ENCODE data around the gene HOXA11.

The HOXA11 gene

DNA sequence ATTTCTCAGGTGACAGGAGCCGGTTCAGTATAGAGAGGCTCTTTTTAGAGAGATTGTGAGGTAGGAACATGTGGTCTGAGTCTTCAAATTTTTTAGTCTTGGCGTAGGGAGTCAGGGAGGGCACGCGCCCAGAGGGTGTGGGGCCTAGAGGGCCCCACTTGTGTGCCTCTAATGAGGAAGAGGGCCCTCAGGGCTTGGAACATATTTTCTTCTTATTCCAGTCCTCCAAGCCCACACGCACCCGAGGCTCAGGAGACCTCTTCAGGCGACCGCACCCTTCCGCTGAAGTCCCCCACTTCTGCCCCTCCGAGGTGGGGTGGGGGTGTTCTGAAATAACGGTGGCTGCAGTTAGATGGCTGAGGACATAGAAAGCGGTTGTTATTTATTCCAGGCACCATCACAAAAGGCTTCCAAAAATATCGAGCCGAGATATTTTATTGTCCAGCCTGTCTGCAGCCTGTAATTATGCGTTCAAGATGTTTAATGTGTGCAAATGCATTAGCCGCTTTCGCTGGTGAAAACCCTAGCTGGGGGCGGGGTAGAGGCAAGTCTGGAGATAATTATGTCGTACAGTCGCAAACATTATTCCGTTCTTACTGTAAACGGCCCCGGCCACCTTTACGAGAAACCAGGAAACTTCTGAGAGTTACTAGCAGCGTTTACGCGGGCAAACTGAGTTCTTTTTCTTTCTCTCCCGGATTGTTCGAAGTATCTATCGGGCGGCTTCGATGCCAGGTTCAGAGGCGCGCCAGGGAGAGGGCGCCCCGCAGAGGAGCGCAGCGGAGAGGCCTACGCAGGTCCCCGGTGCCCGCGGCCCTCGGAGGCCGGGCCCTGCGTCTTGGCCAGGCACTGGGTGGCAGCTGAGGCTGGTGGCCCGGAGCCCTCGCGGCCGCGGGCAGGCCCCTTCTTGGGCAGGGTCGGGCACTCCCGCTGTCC is 27.7 kb upstream of the HOXA11 start:
- Mint-ChIP-seq H3K27me3 (peaks cover 38% of the 10 kb centered on the region), H3K9me3 (no peaks in the 10 kb centered on the region), H3K36me3 (no peaks in the 10 kb centered on the region), H3K4me1 (no peaks in the 10 kb centered on the region), H3K27ac (no peak overlapping the region), H3K4me3 (no peak overlapping the region)
- DNase-seq (ENCODE audit: low spot score in 2 of 2) (peak in 1 of 2 donors; percentile 18), ATAC-seq (ENCODE audit: low read depth) (no peak)

DNA sequence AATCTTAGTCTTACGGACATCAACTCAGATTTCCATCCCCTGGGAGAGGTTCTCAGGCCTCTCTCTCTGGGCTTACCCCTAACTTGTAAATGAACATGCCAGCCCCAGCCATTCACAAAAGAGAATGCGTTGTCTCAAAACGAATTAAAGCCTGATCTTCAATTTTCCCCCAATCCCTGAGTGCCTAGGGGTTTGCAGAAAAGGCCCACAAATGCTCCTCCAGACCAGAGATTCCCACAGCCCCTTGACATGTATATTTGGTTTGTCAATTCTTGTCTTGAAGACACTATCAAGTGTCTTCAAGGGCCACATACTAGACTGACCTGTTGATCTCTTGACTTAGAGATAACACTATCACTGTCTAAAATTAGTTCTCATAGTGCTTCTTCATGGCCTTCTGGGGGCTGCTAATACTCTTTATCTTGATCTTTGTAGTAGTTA is 26.8 kb upstream of the HOXA11 start:
- peaks cover 40% of the 10 kb centered on the region for H3K27me3 Mint-ChIP-seq
- no peaks in the 10 kb centered on the region for H3K36me3 Mint-ChIP-seq
- H3K4me3 Mint-ChIP-seq = no peak overlapping the region
- no peak overlapping the region for H3K27ac Mint-ChIP-seq
- DNase-seq (ENCODE audit: low spot score in 2 of 2) (no peak), ATAC-seq (ENCODE audit: low read depth) (no peak)
- no peaks in the 10 kb centered on the region for H3K4me1 Mint-ChIP-seq
- no peaks in the 10 kb centered on the region for H3K9me3 Mint-ChIP-seq

DNA sequence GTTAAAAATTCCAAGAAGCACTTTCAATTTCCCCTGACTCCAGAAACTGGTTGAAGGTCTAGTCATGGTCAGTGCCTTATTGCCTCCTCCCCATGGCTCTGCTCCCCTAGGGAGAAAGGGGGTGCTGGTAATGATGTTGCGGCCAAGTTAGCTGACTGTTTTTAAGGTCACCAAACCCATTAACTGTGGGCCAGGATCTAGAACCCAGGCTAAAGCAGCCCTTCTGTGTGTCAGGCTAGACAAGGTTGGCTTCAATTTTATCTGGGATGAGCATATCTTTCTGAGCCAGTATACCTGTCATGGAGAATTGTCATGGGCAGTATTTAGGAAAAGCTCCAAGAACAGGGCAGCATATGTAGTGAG is 26.0 kb upstream of the HOXA11 start:
- Mint-ChIP-seq H3K4me1 (no peaks in the 10 kb centered on the region), H3K4me3 (no peak overlapping the region), H3K36me3 (no peaks in the 10 kb centered on the region), H3K9me3 (no peaks in the 10 kb centered on the region), H3K27ac (no peak overlapping the region), H3K27me3 (peaks cover 38% of the 10 kb centered on the region)
- ATAC-seq (ENCODE audit: low read depth) (no peak), DNase-seq (ENCODE audit: low spot score in 2 of 2) (no peak)

DNA sequence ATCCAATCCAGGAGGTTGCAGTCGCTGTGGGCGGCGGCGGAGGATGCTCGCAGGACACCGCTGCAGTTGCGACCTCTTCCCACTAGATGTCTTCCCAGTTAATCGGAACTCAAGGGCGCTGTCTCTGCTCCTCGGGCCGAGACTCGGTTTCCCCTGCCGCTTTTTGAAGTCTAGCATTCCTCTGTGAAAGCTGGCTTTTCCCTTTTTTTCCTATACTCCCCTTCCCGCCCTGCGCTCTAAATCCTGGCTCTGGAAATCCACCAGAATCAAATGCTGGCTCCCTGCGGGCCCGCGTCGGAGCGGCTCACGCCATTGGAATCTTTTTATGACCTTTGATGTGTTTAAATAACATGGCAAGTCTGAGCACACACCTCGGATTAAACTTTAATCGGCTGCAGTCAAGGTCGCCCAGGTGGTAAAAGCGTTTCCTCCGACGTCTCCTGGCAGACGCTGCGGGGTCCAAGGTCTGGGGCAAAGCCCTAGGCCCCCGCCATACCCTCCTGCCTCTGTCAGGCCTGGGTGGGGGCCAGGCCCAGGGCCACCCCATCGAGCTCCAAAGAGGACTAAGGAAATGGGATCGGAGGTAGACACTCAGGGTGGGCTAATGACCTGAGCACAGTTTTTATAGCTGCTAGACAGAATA is 25.5 kb upstream of the HOXA11 start:
- DNase-seq (ENCODE audit: low spot score in 2 of 2) = peak in 1 of 2 donors; percentile 57
- Mint-ChIP-seq H3K4me1 (no peaks in the 10 kb centered on the region), H3K27ac (no peak overlapping the region), H3K36me3 (no peaks in the 10 kb centered on the region), H3K27me3 (peaks cover 43% of the 10 kb centered on the region), H3K4me3 (peak overlapping the region; percentile 35), H3K9me3 (no peaks in the 10 kb centered on the region)
- ATAC-seq (ENCODE audit: low read depth) = peak; percentile 51

DNA sequence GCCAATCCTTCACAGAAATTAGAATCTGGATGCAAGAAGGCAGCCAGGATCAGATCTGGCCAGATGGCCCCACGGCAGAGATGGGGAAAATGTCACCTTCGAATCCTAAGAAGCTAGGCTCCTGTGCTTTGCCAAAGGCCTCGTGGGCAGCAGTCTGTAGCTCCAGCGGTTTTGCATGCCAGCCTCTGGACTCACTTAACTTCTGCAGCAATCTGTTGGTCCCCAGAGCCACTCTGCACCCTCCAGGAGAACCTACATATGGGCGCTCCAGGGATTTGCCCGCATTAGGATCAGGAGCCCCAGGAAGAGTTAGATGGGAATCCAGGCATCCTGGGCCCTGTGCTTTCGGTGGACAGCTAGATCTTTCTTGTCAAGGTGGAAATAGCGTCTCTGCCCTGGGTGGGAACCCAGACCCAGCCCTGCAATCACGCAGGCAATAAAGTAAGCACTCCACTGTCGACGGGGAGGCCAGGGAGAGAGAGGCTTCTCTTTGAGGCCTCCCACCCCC is 25.0 kb upstream of the HOXA11 start:
- H3K27ac Mint-ChIP-seq = no peak overlapping the region
- H3K4me3 Mint-ChIP-seq = peak overlapping the region; percentile 35
- peaks cover under 1% of the 10 kb centered on the region for H3K4me1 Mint-ChIP-seq
- DNase-seq (ENCODE audit: low spot score in 2 of 2) (no peak), ATAC-seq (ENCODE audit: low read depth) (no peak)
- no peaks in the 10 kb centered on the region for H3K36me3 Mint-ChIP-seq
- H3K9me3 Mint-ChIP-seq = no peaks in the 10 kb centered on the region
- peaks cover 42% of the 10 kb centered on the region for H3K27me3 Mint-ChIP-seq

DNA sequence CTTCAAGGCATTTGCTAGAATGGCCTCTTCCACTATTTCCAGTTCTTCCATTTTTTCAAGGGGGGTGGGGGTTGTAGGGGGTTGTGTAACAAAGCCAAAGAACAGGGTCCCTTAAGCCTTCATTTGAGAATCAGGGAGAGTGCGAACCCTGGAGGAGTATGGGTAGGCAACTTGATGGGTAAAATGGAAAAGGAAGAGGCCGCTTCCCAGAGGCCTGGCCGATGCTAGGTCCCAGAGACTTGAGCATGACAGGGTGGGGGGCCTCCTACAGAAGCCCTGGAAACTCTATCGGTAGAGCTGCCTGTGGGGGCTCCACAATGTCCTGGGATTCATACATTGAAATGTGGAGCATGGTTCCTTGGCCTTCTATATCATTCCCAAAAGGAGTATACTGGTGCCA is 24.0 kb upstream of the HOXA11 start:
- Mint-ChIP-seq H3K36me3 (no peaks in the 10 kb centered on the region), H3K27ac (no peak overlapping the region), H3K9me3 (no peaks in the 10 kb centered on the region), H3K27me3 (peaks cover 42% of the 10 kb centered on the region), H3K4me1 (peaks cover 4% of the 10 kb centered on the region), H3K4me3 (no peak overlapping the region)
- DNase-seq (ENCODE audit: low spot score in 2 of 2) = no peak
- no peak for ATAC-seq (ENCODE audit: low read depth)

DNA sequence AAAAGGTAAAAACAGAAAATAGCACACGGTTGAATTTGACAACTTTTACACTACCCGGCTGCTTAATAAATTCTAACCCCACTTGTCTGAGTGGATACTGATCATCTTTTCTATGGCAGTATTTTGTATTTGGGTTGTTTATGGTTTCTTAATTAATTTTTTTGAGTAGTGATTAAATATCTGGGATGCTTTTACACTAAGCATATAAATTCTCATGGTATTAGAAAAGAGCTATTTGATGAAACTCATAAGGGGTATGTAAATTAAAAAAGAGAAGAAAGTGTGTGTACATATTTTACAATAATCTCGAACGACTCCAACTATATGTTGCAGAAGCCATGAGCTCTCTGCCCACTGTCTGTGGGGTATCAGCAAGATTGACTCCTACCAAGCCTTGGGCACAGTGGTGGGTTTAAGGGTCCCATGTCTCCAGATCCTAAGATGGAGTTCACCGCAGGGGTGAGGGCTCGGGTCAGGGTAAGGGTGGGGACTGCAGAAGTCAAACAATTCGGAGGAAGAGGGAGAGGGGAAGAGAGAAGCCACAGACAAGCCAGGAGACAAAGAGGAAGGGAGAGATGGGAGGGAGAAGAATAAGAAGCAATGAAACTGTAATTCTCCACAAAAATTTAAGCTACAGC is 22.4 kb upstream of the HOXA11 start:
- Mint-ChIP-seq H3K4me3 (no peak overlapping the region), H3K9me3 (no peaks in the 10 kb centered on the region), H3K4me1 (peaks cover 4% of the 10 kb centered on the region), H3K27ac (no peak overlapping the region), H3K27me3 (peaks cover 42% of the 10 kb centered on the region), H3K36me3 (no peaks in the 10 kb centered on the region)
- DNase-seq (ENCODE audit: low spot score in 2 of 2) (no peak), ATAC-seq (ENCODE audit: low read depth) (no peak)

DNA sequence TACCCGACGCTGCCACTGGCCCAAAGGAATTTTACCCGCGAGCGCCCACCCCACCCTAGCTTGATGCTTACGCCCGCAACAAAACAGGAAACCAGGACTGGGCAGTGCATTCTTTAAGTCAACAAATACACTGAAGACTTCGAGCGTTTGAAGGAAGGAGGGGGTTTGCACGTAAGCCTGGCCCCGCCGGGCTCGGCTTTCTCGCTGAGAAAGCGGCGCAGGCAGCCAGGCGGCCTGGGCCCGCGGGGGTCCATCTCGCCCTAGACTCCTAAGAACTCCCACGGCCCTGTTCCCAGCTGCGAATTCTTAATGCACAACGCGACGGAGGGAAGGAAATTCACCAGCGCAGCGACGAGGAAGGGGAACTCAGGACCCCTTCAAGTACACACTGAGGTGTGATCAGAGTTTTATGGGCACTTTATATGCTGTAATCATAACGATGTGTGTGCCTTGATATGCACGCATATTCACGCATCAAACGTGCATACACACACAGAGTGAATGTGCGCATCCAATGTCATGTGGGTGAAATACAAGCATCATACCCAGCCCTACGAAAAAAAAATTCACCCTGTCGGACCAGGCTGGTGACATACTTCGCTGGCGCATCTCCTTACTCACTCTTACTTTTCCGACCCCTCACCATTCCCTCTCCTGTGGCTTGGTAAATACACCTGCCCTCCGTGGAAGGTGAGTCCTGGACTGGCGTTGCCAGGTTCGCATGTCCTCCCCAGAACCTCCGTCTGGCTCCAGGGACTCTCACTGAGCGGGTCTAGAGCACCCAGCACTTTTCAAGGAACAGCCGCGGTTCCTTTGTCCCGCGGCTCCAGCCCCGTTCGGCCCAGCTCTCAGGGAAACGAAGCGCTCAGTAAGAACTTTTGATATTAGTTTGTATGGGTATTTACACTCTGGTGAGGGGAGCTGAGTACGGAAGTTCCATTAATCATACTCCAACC is 20.6 kb upstream of the HOXA11 start:
- ATAC-seq (ENCODE audit: low read depth) (no peak), DNase-seq (ENCODE audit: low spot score in 2 of 2) (no peak)
- peak overlapping the region; percentile 68 for H3K27ac Mint-ChIP-seq
- H3K9me3 Mint-ChIP-seq = no peaks in the 10 kb centered on the region
- no peak overlapping the region for H3K4me3 Mint-ChIP-seq
- peaks cover 13% of the 10 kb centered on the region for H3K4me1 Mint-ChIP-seq
- peaks cover 42% of the 10 kb centered on the region for H3K27me3 Mint-ChIP-seq
- H3K36me3 Mint-ChIP-seq = no peaks in the 10 kb centered on the region

DNA sequence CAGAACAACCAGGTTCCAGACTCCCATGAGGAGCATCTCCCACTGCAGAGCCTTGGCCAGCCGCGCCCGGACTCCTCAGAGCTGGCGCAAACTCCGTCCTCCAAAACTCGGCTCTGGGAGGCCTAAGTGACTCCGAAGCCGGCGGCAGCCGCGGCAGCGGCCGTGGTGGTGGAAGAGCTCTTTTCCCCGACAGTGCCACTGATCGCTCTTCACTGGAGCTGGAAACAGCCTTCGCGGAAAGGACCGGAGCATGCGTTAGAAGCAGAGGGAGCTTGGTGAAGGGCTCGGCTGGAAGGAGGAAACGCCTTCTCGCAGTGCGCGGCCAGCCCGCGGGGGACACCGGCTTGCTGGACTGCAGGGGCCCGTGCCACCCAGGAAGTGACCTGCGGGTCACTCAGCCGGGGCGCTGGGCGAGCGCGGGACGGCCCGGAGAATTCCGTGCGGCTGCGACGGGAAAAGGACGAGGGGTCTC is 19.9 kb upstream of the HOXA11 start:
- H3K27me3 Mint-ChIP-seq = peaks cover 38% of the 10 kb centered on the region
- no peaks in the 10 kb centered on the region for H3K36me3 Mint-ChIP-seq
- peaks cover 17% of the 10 kb centered on the region for H3K4me1 Mint-ChIP-seq
- DNase-seq (ENCODE audit: low spot score in 2 of 2) = peak in 1 of 2 donors; percentile 22
- no peaks in the 10 kb centered on the region for H3K9me3 Mint-ChIP-seq
- H3K27ac Mint-ChIP-seq = peak overlapping the region; percentile 68
- ATAC-seq (ENCODE audit: low read depth) = no peak
- H3K4me3 Mint-ChIP-seq = no peak overlapping the region

DNA sequence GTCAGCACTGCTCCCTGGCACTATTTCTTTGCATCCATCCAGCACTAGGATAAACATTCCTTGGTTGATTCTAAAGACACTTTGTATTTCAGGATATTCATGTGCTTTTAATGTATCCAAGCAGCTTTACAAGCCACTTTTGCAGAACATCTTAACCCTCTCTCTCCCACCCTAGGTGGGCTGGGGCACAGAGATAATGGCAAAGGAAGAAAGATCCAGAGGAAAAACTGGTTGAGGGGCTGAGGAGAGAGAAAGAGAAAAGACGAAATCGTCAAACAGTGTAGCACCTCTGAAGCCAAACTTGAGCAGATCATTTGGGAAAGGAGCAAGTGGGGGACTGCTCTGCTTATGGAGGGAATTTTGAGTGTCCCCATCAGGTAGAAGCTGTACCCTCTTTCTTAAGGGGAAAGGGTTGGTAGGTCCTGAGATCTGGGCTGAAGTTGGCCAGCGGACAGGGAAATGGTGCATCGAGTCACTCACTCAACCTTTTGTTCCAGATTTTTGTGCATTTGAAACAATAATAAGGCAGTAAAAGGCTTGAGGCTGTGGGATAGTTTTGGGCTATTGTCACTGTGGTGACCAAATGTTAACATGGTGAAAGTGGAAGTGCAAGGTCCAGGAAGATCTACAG is 19.0 kb upstream of the HOXA11 start:
- Mint-ChIP-seq H3K4me1 (peaks cover 18% of the 10 kb centered on the region), H3K27ac (peak overlapping the region; percentile 24)

DNA sequence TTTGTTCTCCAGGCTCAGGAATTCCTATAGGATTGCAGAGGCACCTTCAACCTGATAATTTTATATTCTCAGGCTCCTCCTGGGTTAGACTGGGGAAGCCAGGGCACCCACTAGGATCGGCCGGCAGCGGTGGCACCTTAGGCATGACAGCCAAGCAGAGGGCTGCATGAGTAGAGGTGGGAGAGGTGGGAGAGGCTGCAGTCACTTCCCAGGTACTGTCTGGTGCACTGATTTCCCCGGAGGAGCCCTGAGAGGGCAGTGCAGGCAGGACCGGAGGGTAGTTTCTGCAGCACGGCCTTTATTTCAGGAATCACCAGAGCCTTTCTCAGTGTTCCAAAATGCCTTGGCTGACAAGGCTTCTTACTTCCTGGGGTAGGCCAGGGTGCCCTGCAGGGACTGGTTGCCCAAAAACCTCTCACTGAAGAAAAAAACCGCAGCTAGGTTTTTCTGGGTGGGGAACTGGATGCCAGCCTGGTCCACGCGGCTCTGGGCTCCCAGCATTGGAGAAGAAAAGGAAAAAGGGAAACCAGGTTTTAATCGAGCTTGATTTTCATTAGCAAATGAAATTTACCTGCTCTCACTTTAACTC is 18.4 kb upstream of the HOXA11 start:
- peaks cover 32% of the 10 kb centered on the region for H3K27me3 Mint-ChIP-seq
- H3K4me3 Mint-ChIP-seq = no peak overlapping the region
- ATAC-seq (ENCODE audit: low read depth) (no peak), DNase-seq (ENCODE audit: low spot score in 2 of 2) (no peak)
- peaks cover 21% of the 10 kb centered on the region for H3K4me1 Mint-ChIP-seq
- no peaks in the 10 kb centered on the region for H3K9me3 Mint-ChIP-seq
- no peaks in the 10 kb centered on the region for H3K36me3 Mint-ChIP-seq
- H3K27ac Mint-ChIP-seq = no peak overlapping the region

More for the DNA sequence above, 19.0 kb upstream of the HOXA11 start:
- ATAC-seq (ENCODE audit: low read depth) = no peak
- Mint-ChIP-seq H3K9me3 (no peaks in the 10 kb centered on the region), H3K4me3 (no peak overlapping the region), H3K36me3 (no peaks in the 10 kb centered on the region), H3K27me3 (peaks cover 35% of the 10 kb centered on the region)
- no peak for DNase-seq (ENCODE audit: low spot score in 2 of 2)

DNA sequence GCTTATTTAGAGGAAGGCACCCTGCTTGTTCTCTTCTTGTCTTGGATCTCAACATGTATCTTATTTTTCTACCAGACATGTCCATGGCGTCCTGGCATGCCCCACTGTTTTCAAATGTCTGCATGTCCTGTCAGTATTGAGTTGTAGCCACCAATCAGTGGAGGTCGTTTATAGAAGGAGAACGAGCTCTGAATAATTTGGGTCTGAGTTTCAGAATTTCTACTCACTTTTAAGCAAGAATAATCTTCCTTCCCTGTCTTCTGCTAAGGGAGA is 17.8 kb upstream of the HOXA11 start:
- Mint-ChIP-seq H3K27ac (no peak overlapping the region), H3K4me3 (no peak overlapping the region), H3K36me3 (no peaks in the 10 kb centered on the region), H3K9me3 (peaks cover 2% of the 10 kb centered on the region), H3K27me3 (peaks cover 34% of the 10 kb centered on the region), H3K4me1 (peaks cover 21% of the 10 kb centered on the region)
- DNase-seq (ENCODE audit: low spot score in 2 of 2) = no peak
- no peak for ATAC-seq (ENCODE audit: low read depth)
